K562 (cell line): ENCODE results near the gene SMAD3. TPM values are rescaled to one million over a fixed set of nuclear protein-coding genes. Genes with fewer than 3 reads are reported as not detected.

ENCODE experiments used
- ATAC-seq: fragments of 200-7000 bp; cut with Tn5 transposase; 3 replicates; pipeline ENCODE4 v1.9.1; 2020; ENCODE audit warnings: moderate library complexity
- BruUV-seq: library from RNA; stranded (reverse); fragments of 400-500 nt; replicated peaks from 2 replicates; lab custom pipeline; 2021; lab: Mats Ljungman, UMichigan
- CTCF ChIA-PET: fragments of 300-600 bp; formaldehyde crosslinking; extraction: SDS; loops from one replicate; lab custom pipeline; 2021; ENCODE audit warnings: low intra/inter-chr PET ratio; lab: Yijun Ruan, JAX
- POLR2A ChIA-PET: fragments of 300-600, 350-650 bp; sonication (Branson Sonifier 250); formaldehyde crosslinking; extraction: SDS; loops from one replicate; lab custom pipeline; 2021; ENCODE audit warnings: antibody characterized with exemption, inconsistent platforms; lab: Yijun Ruan, JAX
- DNase-seq, 4 experiments: peaks; one replicate each; pipeline versions ENCODE4 v3.0.0 to v3.0.0-alpha.2; 2011 to 2018; ENCODE audit warnings: low spot score in 3 of 4, mixed read lengths in 3 of 4; ENCODE audit errors: extremely low read depth in 1 of 4
- FAIRE-seq: peaks from 2 replicates; lab custom pipeline; 2011; peaks lifted over from hg19 to GRCh38; lab: Jason Lieb, UNC
- H2AFZ ChIP-seq: 2 replicates; pipeline ENCODE4 v1.6.0; 2011; ENCODE audit warnings: low read depth, low read length, control low read depth, inconsistent platforms
- H3K27ac ChIP-seq: fragments of 200-600 bp; 3 replicates; pipeline ENCODE4 v1.8.0; 2011; ENCODE audit warnings: low read depth, mild to moderate bottlenecking, control low read depth, inconsistent platforms, low read length, moderate library complexity, mixed read lengths; ENCODE audit errors: extremely low read depth
- H3K27me3 ChIP-seq, 2 experiments: fragments of 300-600 bp in 1 of 2; 2 replicates in 1 of 2; 3 replicates in 1 of 2; pipeline versions ENCODE4 v1.6.0 to v1.8.0; 2011; ENCODE audit warnings: inconsistent platforms in 2 of 2, low read length in 2 of 2, mild to moderate bottlenecking in 1 of 2, mixed read lengths in 1 of 2, moderate library complexity in 1 of 2; ENCODE audit not compliant: control insufficient read depth in 2 of 2, insufficient read depth in 2 of 2
- H3K36me3 ChIP-seq: fragments of 300-600 bp; 3 replicates; pipeline ENCODE4 v1.8.0; 2011; ENCODE audit warnings: mild to moderate bottlenecking, low read length, inconsistent platforms; ENCODE audit not compliant: control insufficient read depth, insufficient read depth
- H3K4me1 ChIP-seq, 2 experiments: fragments of 200-600 bp in 1 of 2; replicated peaks in 1 of 2; 2 replicates in 1 of 2; 3 replicates in 1 of 2; pipeline versions ENCODE4 v1.5.1 to v1.8.0; 2011; ENCODE audit warnings: inconsistent platforms in 2 of 2, low read length in 2 of 2, mild to moderate bottlenecking in 1 of 2, mixed read lengths in 1 of 2, moderate library complexity in 1 of 2; ENCODE audit not compliant: control insufficient read depth in 2 of 2, insufficient read depth in 2 of 2
- H3K4me2 ChIP-seq: 2 replicates; pipeline ENCODE4 v1.6.1; 2011; ENCODE audit warnings: low read length, control low read depth, inconsistent platforms, mixed read lengths; ENCODE audit not compliant: insufficient read depth
- H3K4me3 ChIP-seq: fragments of 200-600 bp; sonication (generic), shearing (Covaris generic); 2 replicates; pipeline ENCODE4 v1.5.1; 2016; ENCODE audit warnings: control low read depth, inconsistent platforms
- H3K79me2 ChIP-seq: fragments of 200-600 bp; 3 replicates; pipeline ENCODE4 v1.8.0; 2011; ENCODE audit warnings: low read length, inconsistent platforms; ENCODE audit not compliant: control insufficient read depth, insufficient read depth
- H3K9ac ChIP-seq, 2 experiments: 2 replicates each; pipeline versions ENCODE4 v1.6.0 to v1.6.1; 2011; ENCODE audit warnings: low read depth in 2 of 2, low read length in 2 of 2, control low read depth in 1 of 2, inconsistent platforms in 1 of 2, mild to moderate bottlenecking in 1 of 2, mixed read lengths in 1 of 2; ENCODE audit not compliant: insufficient read depth in 1 of 2
- H3K9me1 ChIP-seq: one replicate; pipeline ENCODE4 v1.6.0; 2011; ENCODE audit warnings: inconsistent platforms, mild to moderate bottlenecking, low read length, moderate library complexity; ENCODE audit not compliant: control insufficient read depth, insufficient read depth
- H3K9me3 ChIP-seq: replicated peaks from 2 replicates; pipeline ENCODE4 v1.5.1; 2011; ENCODE audit warnings: low read depth, low read length, inconsistent platforms; ENCODE audit not compliant: control insufficient read depth, insufficient read depth
- H4K20me1 ChIP-seq: replicated peaks from 2 replicates; pipeline ENCODE4 v1.6.1; 2011; ENCODE audit warnings: low read length, inconsistent platforms, mixed read lengths; ENCODE audit not compliant: control insufficient read depth, insufficient read depth
- BCOR ChIP-seq: fragments of 450-650 bp; IDR thresholded peaks from 2 replicates; pipeline ENCODE4 v1.6.1; 2016
- JUN ChIP-seq, 2 experiments: sonication (generic) in 1 of 2; formaldehyde crosslinking in 1 of 2; IDR thresholded peaks; 2 replicates each; pipeline versions ENCODE4 v1.6.1 to v1.8.0; 2012 to 2022; ENCODE audit warnings: borderline replicate concordance in 2 of 2, mild to moderate bottlenecking in 2 of 2, improper control_type of control experiment in 1 of 2, low read depth in 1 of 2, low read length in 1 of 2, missing genetic modification reagents in 1 of 2
- KDM1A ChIP-seq, 2 experiments: fragments of 450-650 bp; IDR thresholded peaks; 2 replicates each; pipeline ENCODE4 v1.6.1; 2016; ENCODE audit warnings: mild to moderate bottlenecking in 2 of 2
- KLF13 ChIP-seq: fragments of 450-650 bp; IDR thresholded peaks from 2 replicates; pipeline ENCODE4 v1.6.1; 2016; ENCODE audit warnings: missing genetic modification characterization, low read depth, mild to moderate bottlenecking, missing compliant biosample characterization, moderate library complexity, borderline replicate concordance
- NFXL1 ChIP-seq: fragments of 450-650 bp; formaldehyde crosslinking; IDR thresholded peaks from 2 replicates; pipeline ENCODE4 v1.4.0; 2021; ENCODE audit warnings: mild to moderate bottlenecking
- PPARD ChIP-seq: fragments of 250-450 bp; sonication (Bioruptor Pico); IDR thresholded peaks from 2 replicates; pipeline ENCODE4 v1.8.0; 2022; ENCODE audit warnings: inconsistent platforms, mild to moderate bottlenecking, moderate library complexity
- RBM25 ChIP-seq: fragments of 200-400 bp; formaldehyde crosslinking; IDR thresholded peaks from 2 replicates; pipeline ENCODE4 v1.6.1; 2018; ENCODE audit warnings: low read length, low read depth, moderate library complexity; ENCODE audit not compliant: severe bottlenecking
- SNAPC5 ChIP-seq: fragments of 250-450 bp; sonication (Bioruptor Pico); IDR thresholded peaks from 2 replicates; pipeline ENCODE4 v1.8.0; 2021; ENCODE audit warnings: moderate library complexity, mild to moderate bottlenecking, inconsistent platforms
- TCF3 ChIP-seq: sonication (generic); formaldehyde crosslinking; IDR thresholded peaks from 2 replicates; pipeline ENCODE4 v1.4.0; 2020; ENCODE audit warnings: mild to moderate bottlenecking, missing genetic modification reagents
- ZFP36 ChIP-seq: fragments of 150-350 bp; IDR thresholded peaks from 2 replicates; pipeline ENCODE4 v1.6.1; 2018; ENCODE audit warnings: low read length, low read depth; ENCODE audit not compliant: partially characterized antibody
- ZNF121 ChIP-seq: sonication (generic); formaldehyde crosslinking; conservative IDR thresholded peaks from 2 replicates; pipeline ENCODE4 v1.8.0; 2022; ENCODE audit warnings: missing genetic modification reagents
- ZNF146 ChIP-seq: IDR thresholded peaks from one replicate; pipeline ENCODE4 v1.6.1; 2018; ENCODE audit warnings: missing compliant biosample characterization; ENCODE audit not compliant: unreplicated experiment
- ZNF165 ChIP-seq: fragments of 250-450 bp; sonication (Bioruptor Pico); IDR thresholded peaks from 2 replicates; pipeline ENCODE4 v1.4.0; 2020; ENCODE audit warnings: borderline replicate concordance
- ZNF407 ChIP-seq: fragments of 450-650 bp; IDR thresholded peaks from 2 replicates; pipeline ENCODE4 v1.6.1; 2016; ENCODE audit warnings: low read depth
- WGBS: fragments of 100-300 bp; shearing (Covaris generic); methylation state at CpG from one replicate; pipeline ENCODE4 v1.1.6; 2016; ENCODE audit warnings: low coverage, mixed read lengths; ENCODE audit not compliant: insufficient coverage; ENCODE audit errors: missing lambda C conversion rate; 5-methylcytosine and 5-hydroxymethylcytosine counted together
- in situ Hi-C: fragments of 300-500 bp; cut with MboI; formaldehyde crosslinking; loops from 4 replicates; pipeline ENCODE4 v1.15.0; 2018; ENCODE audit warnings: inconsistent platforms, mixed read lengths
- intact Hi-C: fragments of 100-400 bp; cut with micrococcal nuclease; formaldehyde crosslinking; loops from 2 replicates; pipeline ENCODE4 v1.14.2; 2022
- polyA plus RNA-seq, 8 experiments: library from polyadenylated mRNA; depleted of rRNA in 4 of 8; stranded (reverse) in 5 of 8; unstranded in 3 of 8; fragments of >200 nt; fragmentation: Nextera tagmentation in 2 of 8; fragmentation: Illumina TruSeq in 1 of 8; extraction: Ambion mirVana in 2 of 8; extraction: Trizol in 1 of 8; gene quantifications; 2 replicates each; pipeline versions ENCODE4 v1.2.1 to v1.2.3, GENCODE V29; 2011 to 2014; ENCODE audit warnings: inconsistent platforms in 1 of 8, missing spikeins in 1 of 8
- total RNA-seq, 7 experiments: library from RNA; depleted of rRNA in 6 of 7; stranded (reverse); fragments of >200 nt in 6 of 7; fragmentation: Illumina TruSeq in 2 of 7; extraction: Trizol in 2 of 7; gene quantifications; 2 replicates each; pipeline versions ENCODE4 v1.2.1 to v1.2.3, GENCODE V29; 2011 to 2021; ENCODE audit warnings: low replicate concordance in 1 of 7

Gene SMAD3
- total and polyA plus RNA-seq, 9 of the 15 experiments (the other 6 are each of a cell fraction or from before 2014, with no cell fraction given), result 4.3 to 39.2 (median 11.1) TPM

GRCh38 chr15:67110958-67111864 is 45.8 kb downstream of the SMAD3 start:
- Histone ChIP-seq H3K4me1 (peaks cover 13 to 21% of the 10 kb centered on the region in 2 experiments), H3K9ac (no peak overlapping the region), H3K9me3 (peaks cover 4% of the 10 kb centered on the region), H3K27ac (no peak overlapping the region), H2AFZ (no peak overlapping the region), H3K79me2 (peaks cover 41% of the 10 kb centered on the region), H3K4me3 (no peak overlapping the region), H3K36me3 (peaks cover 8% of the 10 kb centered on the region; the same call in 1 of the 3 replicates), H3K27me3 (no peaks in the 10 kb centered on the region), H3K4me2 (no peak overlapping the region), H3K9me1 (no peaks in the 10 kb centered on the region), H4K20me1 (no peaks in the 10 kb centered on the region)
- no TSS peak for BruUV-seq
- in situ Hi-C loops, result no loop called here
- WGBS, result 90% methylated on average over 2 of the region's 2 CpGs
- CTCF ChIA-PET, result no interaction called here
- DNase-seq (no peak), FAIRE-seq (no peak), ATAC-seq (no peak)
- POLR2A ChIA-PET, result no interaction called here
- intact Hi-C loops, result no loop called here
- TF ChIP-seq TCF3 (CRISPR knock-in tag) (no peak), ZFP36 (peak; percentile 84), BCOR (peak; percentile 95), SNAPC5 (CRISPR knock-in tag) (no peak), ZNF121 (CRISPR knock-in tag) (peak; percentile 86; the same call in 1 of the 2 replicates), ZNF165 (CRISPR knock-in tag) (no peak), PPARD (CRISPR knock-in tag) (no peak), RBM25 (peak; percentile 86), NFXL1 (no peak), ZNF146 (CRISPR knock-in tag) (peak; percentile 95), KDM1A (IDR thresholded peaks at IDR 0.05) (peak in 1 of 2 experiments; percentile 71; a peak in 2 of 4 replicates), ZNF407 (peak; percentile 79), JUN (IDR thresholded peaks at IDR 0.05; ENCODE audit: borderline replicate concordance, low read depth, low read length) (no peak), JUN (CRISPR knock-in tag; IDR thresholded peaks at IDR 0.05; ENCODE audit: borderline replicate concordance) (no peak), KLF13 (tag) (no peak)
